ENCODE measurements around the gene PDE7B. TPM values are rescaled to one million over a fixed set of nuclear protein-coding genes. Genes with fewer than 3 reads are reported as not detected.
A peak's percentile ranks its signal among the peaks of the same experiment; 100 is the strongest.

Gene PDE7B
- total and polyA plus RNA-seq, 2 of the 4 experiments (the other 2 are of a cell fraction), result 7.8 to 12.4 TPM

- ATAC-seq (ENCODE audit: low read depth), result no peak
- no peak overlapping the region; the same call in 1 of the 2 replicates for H2BK20ac ChIP-seq (ENCODE audit: low read depth, low read length)
- in situ Hi-C loops (cut with MboI; ENCODE audit: low sequenced_read_pairs), result no loop called here
Measured at GRCh38 chr6:135811644-135812526, 39.6 kb upstream of the PDE7B start.

More at GRCh38 chr6:135811644-135812526, 39.6 kb upstream of the PDE7B start:
- no peak overlapping the region for H3K23ac ChIP-seq (ENCODE audit: low read depth, low read length)
- peak overlapping the region in 1 of 2 experiments; percentile 24; a peak in 1 of 4 replicates for H4K8ac ChIP-seq (ENCODE audit: low read depth in 2 of 2, low read length in 2 of 2)
- H3K9me1 ChIP-seq (ENCODE audit: insufficient read depth, low read length), result no peaks in the 10 kb centered on the region
- no peak overlapping the region for H3K4me3 ChIP-seq (ENCODE audit: insufficient read depth, low read depth, low read length)
- no peak overlapping the region for H2BK5ac ChIP-seq (ENCODE audit: low read depth, low read length, poor library complexity, severe bottlenecking)
- H4K20me1 ChIP-seq (ENCODE audit: insufficient read depth, low read length), result no peaks in the 10 kb centered on the region
- H4K91ac ChIP-seq (ENCODE audit: insufficient read depth, low read depth, low read length), result no peak overlapping the region
- H3K4me1 ChIP-seq (ENCODE audit: control insufficient read depth, insufficient read depth, low read length), result no peaks in the 10 kb centered on the region
- peak; percentile 24 for DNase-seq
- ChIA-PET POLR2A (ENCODE audit: unreplicated experiment) (no interaction called here), CTCF (no interaction called here)
- H2BK15ac ChIP-seq (ENCODE audit: low read depth, low read length), result no peak overlapping the region
- intact Hi-C loops (cut with micrococcal nuclease) (no loop called here), dilution Hi-C loops (cut with HindIII; ENCODE audit: low sequenced_read_pairs, unreplicated experiment) (no loop called here)
- H2AFZ ChIP-seq (replicated peaks; ENCODE audit: low read length, poor library complexity), result peak overlapping the region; percentile 80
- WGBS, 2 experiments (ENCODE audit: extremely low coverage in 2 of 2, insufficient read length in 1 of 2), result no CpG with 5 or more reads among the region's 8 CpGs
- no peaks in the 10 kb centered on the region for H3K27me3 ChIP-seq (ENCODE audit: control insufficient read depth, insufficient read depth, low read length)
- H2BK120ac ChIP-seq (ENCODE audit: low read depth, low read length), result no peak overlapping the region
- no peak overlapping the region for H2AK9ac ChIP-seq (replicated peaks; ENCODE audit: low read depth, low read length, poor library complexity)
- no peak overlapping the region for H3K4me2 ChIP-seq (ENCODE audit: low read depth, low read length)
- TF ChIP-seq NFE2L2 (IDR thresholded peaks at IDR 0.05; ENCODE audit: low read depth, low read length), result peak; percentile 50
- TF ChIP-seq FOS (IDR thresholded peaks at IDR 0.05; ENCODE audit: low read depth, low read length), result no peak
- H3K36me3 ChIP-seq (ENCODE audit: control insufficient read depth, insufficient read depth, low read length), result no peaks in the 10 kb centered on the region
- H3K4ac ChIP-seq (ENCODE audit: low read depth, low read length), result no peak overlapping the region
- H3K14ac ChIP-seq (replicated peaks; ENCODE audit: low read depth, low read length), result 0 out of 2 replicates have a peak overlapping the region, but pooled peaks have one; percentile 37
- H3K9me3 ChIP-seq (ENCODE audit: control insufficient read depth, insufficient read depth, low read length), result no peaks in the 10 kb centered on the region
- H3K27ac ChIP-seq (ENCODE audit: insufficient read depth, low read length), result no peak overlapping the region
- BruUV-seq (replicated peaks), result no TSS peak
- no peak overlapping the region for H4K5ac ChIP-seq (ENCODE audit: low read depth, low read length)
- no peak overlapping the region for H3K56ac ChIP-seq (ENCODE audit: extremely low read depth, insufficient read depth, low read length)
- no peak overlapping the region for H3K18ac ChIP-seq (ENCODE audit: low read depth, low read length)
- H3K9ac ChIP-seq (ENCODE audit: low read depth, low read length), result no peak overlapping the region
- H3K79me1 ChIP-seq (ENCODE audit: low read depth in 1 of 2, low read length in 2 of 2), result no peaks in the 10 kb centered on the region
- H2AK5ac ChIP-seq (ENCODE audit: low read depth, low read length), result no peak overlapping the region
